NCI-H1105 (cell line): ENCODE results near the gene BEGAIN.

Source experiments
- DNase-seq: peaks from one replicate; lab custom pipeline; 2025; lab: John Stamatoyannopoulos, UW

Gene BEGAIN

GRCh38 chr14:100535287-100536120 lies 51.7 kb downstream of the BEGAIN start:
- DNase-seq = no peak

- DNase-seq = no peak
Observed at GRCh38 chr14:100534528-100535286, 52.5 kb downstream of the BEGAIN start.

GRCh38 chr14:100533656-100534485 lies 53.3 kb downstream of the BEGAIN start:
- DNase-seq = no peak

GRCh38 chr14:100532906-100533655 lies 54.1 kb downstream of the BEGAIN start:
- no peak for DNase-seq

- DNase-seq = no peak
Observed at GRCh38 chr14:100532154-100532861, 54.9 kb downstream of the BEGAIN start.

- DNase-seq = no peak
Observed at GRCh38 chr14:100531152-100532121, 55.8 kb downstream of the BEGAIN start.

- no peak for DNase-seq
Observed at GRCh38 chr14:100530270-100531072, 56.7 kb downstream of the BEGAIN start.

GRCh38 chr14:100529561-100530031 lies 57.6 kb downstream of the BEGAIN start:
- DNase-seq = no peak

GRCh38 chr14:100528962-100529560 lies 58.2 kb downstream of the BEGAIN start:
- DNase-seq = no peak

- no peak for DNase-seq
Observed at GRCh38 chr14:100526632-100527031, 60.6 kb downstream of the BEGAIN start.

GRCh38 chr14:100526057-100526456 lies 61.2 kb downstream of the BEGAIN start:
- no peak for DNase-seq

- DNase-seq = no peak
Observed at GRCh38 chr14:100525615-100526014, 61.6 kb downstream of the BEGAIN start.

GRCh38 chr14:100524933-100525243 lies 62.3 kb downstream of the BEGAIN start:
- DNase-seq = peak; percentile 6

GRCh38 chr14:100524233-100524932 lies 62.8 kb downstream of the BEGAIN start:
- no peak for DNase-seq

GRCh38 chr14:100523843-100524169 lies 63.4 kb downstream of the BEGAIN start:
- peak; percentile 18 for DNase-seq

- DNase-seq = no peak
Observed at GRCh38 chr14:100523131-100523842, 63.9 kb downstream of the BEGAIN start.

- peak; percentile 12 for DNase-seq
Observed at GRCh38 chr14:100522616-100523099, 64.6 kb downstream of the BEGAIN start.
